GM12874 (cell line): ENCODE results near the gene ZFP57.

ENCODE experiments used
- TF ChIP-seq, protein P1 (sequence below): IDR thresholded peaks from 2 replicates; pipeline ENCODE4 v1.5.1; 2011; ENCODE audit warnings: low read depth, mild to moderate bottlenecking, control low read depth, low read length, moderate library complexity; ENCODE audit not compliant: insufficient read depth

Gene ZFP57

DNA sequence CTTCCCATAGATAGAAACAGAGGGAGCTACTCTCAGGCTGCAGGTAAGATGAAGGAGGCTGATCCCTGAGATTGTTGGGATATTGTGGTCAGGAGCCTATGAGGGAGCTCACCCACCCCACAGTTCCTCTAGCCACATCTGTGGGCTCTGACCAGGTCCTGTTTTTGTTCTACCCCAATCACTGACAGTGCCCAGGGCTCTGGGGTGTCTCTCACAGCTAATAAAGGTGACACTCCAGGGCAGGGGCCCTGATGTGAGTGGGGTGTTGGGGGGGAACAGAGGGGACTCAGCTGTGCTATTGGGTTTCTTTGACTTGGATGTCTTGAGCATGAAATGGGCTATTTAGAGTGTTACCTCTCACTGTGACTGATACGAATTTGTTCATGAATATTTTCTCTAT lies 45.0 kb upstream of the ZFP57 start:
- TF ChIP-seq, protein P1, sequence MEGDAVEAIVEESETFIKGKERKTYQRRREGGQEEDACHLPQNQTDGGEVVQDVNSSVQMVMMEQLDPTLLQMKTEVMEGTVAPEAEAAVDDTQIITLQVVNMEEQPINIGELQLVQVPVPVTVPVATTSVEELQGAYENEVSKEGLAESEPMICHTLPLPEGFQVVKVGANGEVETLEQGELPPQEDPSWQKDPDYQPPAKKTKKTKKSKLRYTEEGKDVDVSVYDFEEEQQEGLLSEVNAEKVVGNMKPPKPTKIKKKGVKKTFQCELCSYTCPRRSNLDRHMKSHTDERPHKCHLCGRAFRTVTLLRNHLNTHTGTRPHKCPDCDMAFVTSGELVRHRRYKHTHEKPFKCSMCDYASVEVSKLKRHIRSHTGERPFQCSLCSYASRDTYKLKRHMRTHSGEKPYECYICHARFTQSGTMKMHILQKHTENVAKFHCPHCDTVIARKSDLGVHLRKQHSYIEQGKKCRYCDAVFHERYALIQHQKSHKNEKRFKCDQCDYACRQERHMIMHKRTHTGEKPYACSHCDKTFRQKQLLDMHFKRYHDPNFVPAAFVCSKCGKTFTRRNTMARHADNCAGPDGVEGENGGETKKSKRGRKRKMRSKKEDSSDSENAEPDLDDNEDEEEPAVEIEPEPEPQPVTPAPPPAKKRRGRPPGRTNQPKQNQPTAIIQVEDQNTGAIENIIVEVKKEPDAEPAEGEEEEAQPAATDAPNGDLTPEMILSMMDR, result no peak

DNA sequence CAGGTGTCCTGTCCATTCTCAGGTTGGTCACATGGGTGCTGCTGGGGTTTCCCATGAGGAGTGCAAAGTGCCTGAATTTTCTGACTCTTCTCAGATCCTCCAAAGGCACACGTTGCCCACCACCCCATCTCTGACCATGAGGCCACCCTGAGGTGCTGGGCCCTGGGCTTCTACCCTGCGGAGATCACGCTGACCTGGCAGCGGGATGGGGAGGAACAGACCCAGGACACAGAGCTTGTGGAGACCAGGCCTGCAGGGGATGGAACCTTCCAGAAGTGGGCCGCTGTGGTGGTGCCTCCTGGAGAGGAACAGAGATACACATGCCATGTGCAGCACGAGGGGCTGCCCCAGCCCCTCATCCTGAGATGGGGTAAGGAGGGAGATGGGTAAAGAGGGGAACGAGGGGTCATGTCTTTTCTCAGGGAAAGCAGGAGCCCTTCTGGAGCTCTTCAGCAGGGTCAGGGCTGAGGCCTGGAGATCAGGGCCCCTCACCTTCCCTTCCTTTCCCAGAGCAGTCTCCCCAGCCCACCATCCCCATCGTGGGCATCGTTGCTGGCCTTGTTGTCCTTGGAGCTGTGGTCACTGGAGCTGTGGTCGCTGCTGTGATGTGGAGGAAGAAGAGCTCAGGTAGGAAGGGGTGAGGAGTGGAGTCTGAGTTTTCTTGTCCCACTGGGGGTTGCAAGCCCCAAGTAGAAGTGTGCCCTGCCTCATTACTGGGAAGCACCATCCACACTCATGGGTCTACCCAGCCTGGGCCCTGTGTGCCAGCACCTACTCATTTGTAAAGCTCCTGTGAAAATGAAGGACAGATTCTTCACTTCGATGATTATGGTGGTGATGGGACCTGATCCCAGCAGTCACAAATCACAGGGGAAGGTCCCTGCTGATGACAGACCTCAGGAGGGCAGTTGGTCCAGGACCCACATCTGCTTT lies 44.3 kb upstream of the ZFP57 start:
- TF ChIP-seq, protein P1, result no peak

DNA sequence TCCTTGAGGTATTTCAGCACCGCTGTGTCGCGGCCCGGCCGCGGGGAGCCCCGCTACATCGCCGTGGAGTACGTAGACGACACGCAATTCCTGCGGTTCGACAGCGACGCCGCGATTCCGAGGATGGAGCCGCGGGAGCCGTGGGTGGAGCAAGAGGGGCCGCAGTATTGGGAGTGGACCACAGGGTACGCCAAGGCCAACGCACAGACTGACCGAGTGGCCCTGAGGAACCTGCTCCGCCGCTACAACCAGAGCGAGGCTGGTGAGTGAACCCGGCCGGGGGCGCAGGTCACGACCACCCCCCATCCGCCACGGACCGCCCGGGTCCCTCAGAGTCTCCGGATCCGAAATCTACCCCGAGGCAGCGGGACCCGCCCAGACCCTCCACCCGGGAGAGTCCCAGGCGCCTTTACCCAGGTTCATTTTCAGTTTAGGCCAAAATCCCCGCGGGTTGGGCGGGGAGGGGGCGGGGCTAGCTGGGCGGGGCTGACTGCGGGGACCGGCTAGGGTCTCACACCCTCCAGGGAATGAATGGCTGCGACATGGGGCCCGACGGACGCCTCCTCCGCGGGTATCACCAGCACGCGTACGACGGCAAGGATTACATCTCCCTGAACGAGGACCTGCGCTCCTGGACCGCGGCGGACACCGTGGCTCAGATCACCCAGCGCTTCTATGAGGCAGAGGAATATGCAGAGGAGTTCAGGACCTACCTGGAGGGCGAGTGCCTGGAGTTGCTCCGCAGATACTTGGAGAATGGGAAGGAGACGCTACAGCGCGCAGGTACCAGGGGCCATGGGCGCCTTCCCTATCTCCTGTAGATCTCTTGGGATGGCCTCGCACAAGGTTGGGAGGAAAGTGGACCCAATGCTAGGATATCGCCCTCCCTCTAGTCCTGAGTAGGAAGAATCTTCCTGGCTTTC lies 43.0 kb upstream of the ZFP57 start:
- TF ChIP-seq, protein P1, result no peak

DNA sequence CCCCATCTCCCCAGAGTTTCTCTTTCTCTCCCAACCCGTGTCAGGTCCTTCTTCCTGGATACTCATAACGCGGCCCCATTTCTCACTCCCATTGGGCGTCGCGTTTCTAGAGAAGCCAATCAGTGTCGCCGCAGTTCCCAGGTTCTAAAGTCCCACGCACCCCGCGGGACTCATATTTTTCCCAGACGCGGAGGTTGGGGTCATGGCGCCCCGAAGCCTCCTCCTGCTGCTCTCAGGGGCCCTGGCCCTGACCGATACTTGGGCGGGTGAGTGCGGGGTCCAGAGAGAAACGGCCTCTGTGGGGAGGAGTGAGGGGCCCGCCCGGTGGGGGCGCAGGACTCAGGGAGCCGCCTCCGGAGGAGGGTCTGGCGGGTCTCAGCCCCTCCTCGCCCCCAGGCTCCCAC lies 42.3 kb upstream of the ZFP57 start, which contains the start of gene HLA-F:
HLA-F (plus strand) TSS at position 173 of the 404 bp plus-strand sequence; CDS start at position 203, 30 bp downstream.
- TF ChIP-seq, protein P1, result 0 out of 2 replicates have a peak, but pooled peaks have one; percentile 17

DNA sequence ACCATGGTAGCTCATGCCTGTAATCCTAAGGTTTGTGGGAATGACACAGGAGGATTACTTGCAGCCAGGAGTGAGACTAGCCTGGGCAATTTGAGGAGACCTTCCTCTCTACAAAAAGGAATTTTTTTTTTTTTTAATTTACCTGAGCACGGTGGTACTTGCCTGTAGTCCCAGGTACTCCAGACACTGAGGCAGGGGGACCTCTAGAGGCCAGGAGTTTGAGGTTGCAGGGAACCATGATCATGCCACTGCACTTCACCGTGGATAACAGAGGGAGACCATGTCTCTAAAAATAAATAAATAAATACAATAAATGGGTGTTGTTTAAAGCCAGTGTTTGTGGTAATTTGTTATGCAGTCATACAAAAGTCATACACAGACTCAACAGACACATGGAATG lies 39.9 kb upstream of the ZFP57 start:
- TF ChIP-seq, protein P1, result peak; percentile 22; the same call in 1 of the 2 replicates

DNA sequence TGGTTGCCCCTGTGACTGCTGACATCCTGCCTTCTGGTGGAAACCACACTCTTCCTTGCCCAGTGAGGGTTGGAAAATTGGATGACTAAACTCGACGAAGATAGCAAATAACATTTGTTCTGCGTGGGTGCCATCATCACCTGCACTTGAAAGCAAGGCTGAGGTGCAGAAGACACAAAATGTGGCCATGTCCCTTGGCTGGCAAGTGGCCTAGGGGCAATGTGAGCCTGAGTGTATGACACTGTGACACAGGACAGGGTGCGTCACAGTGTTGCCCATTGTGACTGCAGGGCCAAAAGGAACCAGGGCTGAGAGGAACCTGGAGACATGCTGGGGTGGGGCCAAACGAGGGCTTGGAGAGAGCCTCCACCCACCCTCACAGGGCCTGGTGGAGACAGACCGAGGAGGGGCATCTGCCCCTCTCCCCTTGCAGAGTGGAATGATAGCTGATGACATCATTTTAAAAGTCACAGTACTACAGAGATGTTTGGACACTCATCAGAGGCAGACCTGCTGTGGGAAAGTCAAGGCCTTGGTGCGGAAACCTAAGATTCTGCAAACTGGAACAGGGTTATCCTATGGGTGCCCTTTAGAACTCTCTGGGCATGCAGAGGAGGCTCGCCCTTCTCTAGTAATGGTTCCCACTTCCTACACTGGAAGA lies 29.5 kb upstream of the ZFP57 start:
- TF ChIP-seq, protein P1, result no peak
